ENCODE measurements around the gene SET. TPM values are rescaled to one million over a fixed set of nuclear protein-coding genes. Genes with fewer than 3 reads are reported as not detected.

The SET gene
- total RNA-seq, 1 experiment from 2014 or later, result 1,009 TPM

- ChIA-PET POLR2A (ENCODE audit: low non-redundant PET) (no interaction called here), CTCF (no interaction called here)
- H3K27me3 ChIP-seq (replicated peaks; ENCODE audit: insufficient read depth, low read depth, low read length, poor library complexity), result no peaks in the 10 kb centered on the region
- H3K36me3 ChIP-seq (ENCODE audit: insufficient read depth, low read length, poor library complexity, severe bottlenecking), result peaks cover 3% of the 10 kb centered on the region
- H3K27ac ChIP-seq (ENCODE audit: low read depth, low read length, poor library complexity, severe bottlenecking), result peak overlapping the region; percentile 76
- no TSS peak for BruUV-seq (replicated peaks)
- intact Hi-C loops (cut with micrococcal nuclease; ENCODE audit: unreplicated experiment), result loop anchor here (5.0 kb wide), 1 partner anchor 56 kb away; no protein-coding TSS in a partner anchor
- peak overlapping the region; percentile 82 for H3K4me3 ChIP-seq (ENCODE audit: low read depth, low read length, poor library complexity, severe bottlenecking)
- peak; percentile 73 for DNase-seq (ENCODE audit: low spot score)
- peaks cover 5% of the 10 kb centered on the region for H3K4me1 ChIP-seq (ENCODE audit: insufficient read depth, low read length, poor library complexity, severe bottlenecking)
- H3K9me3 ChIP-seq (ENCODE audit: low read depth, low read length, poor library complexity, severe bottlenecking), result no peaks in the 10 kb centered on the region
- TF ChIP-seq CTCF (conservative IDR thresholded peaks at IDR 0.05; ENCODE audit: low read depth, low read length) (no peak), EZH2 (IDR thresholded peaks at IDR 0.05; ENCODE audit: borderline replicate concordance, low read depth, low read length, poor library complexity, severe bottlenecking) (no peak)
Measured at GRCh38 chr9:128702949-128703615, 14.1 kb downstream of the SET start.

- intact Hi-C loops (cut with micrococcal nuclease; ENCODE audit: unreplicated experiment), result loop anchor here (5.0 kb wide), 1 partner anchor 56 kb away; no protein-coding TSS in a partner anchor
- CTCF ChIA-PET, result no interaction called here
- H3K27ac ChIP-seq (ENCODE audit: low read depth, low read length, poor library complexity, severe bottlenecking), result peak overlapping the region; percentile 76
Measured at GRCh38 chr9:128703616-128704355, 14.8 kb downstream of the SET start.

GRCh38 chr9:128704356-128704670, 15.3 kb downstream of the SET start:
- peaks cover 3% of the 10 kb centered on the region for H3K36me3 ChIP-seq (ENCODE audit: insufficient read depth, low read length, poor library complexity, severe bottlenecking)
- no TSS peak for BruUV-seq (replicated peaks)
- H3K9me3 ChIP-seq (ENCODE audit: low read depth, low read length, poor library complexity, severe bottlenecking), result no peaks in the 10 kb centered on the region
- H3K27ac ChIP-seq (ENCODE audit: low read depth, low read length, poor library complexity, severe bottlenecking), result no peak overlapping the region
- no peaks in the 10 kb centered on the region for H3K27me3 ChIP-seq (replicated peaks; ENCODE audit: insufficient read depth, low read depth, low read length, poor library complexity)
- no peak for DNase-seq (ENCODE audit: low spot score)
- CTCF ChIA-PET, result no interaction called here
- intact Hi-C loops (cut with micrococcal nuclease; ENCODE audit: unreplicated experiment), result loop anchor here (5.0 kb wide), 1 partner anchor 57 kb away; no protein-coding TSS in a partner anchor
- TF ChIP-seq EZH2 (IDR thresholded peaks at IDR 0.05; ENCODE audit: borderline replicate concordance, low read depth, low read length, poor library complexity, severe bottlenecking), result no peak
- no peak for TF ChIP-seq CTCF (conservative IDR thresholded peaks at IDR 0.05; ENCODE audit: low read depth, low read length)
- H3K4me1 ChIP-seq (ENCODE audit: insufficient read depth, low read length, poor library complexity, severe bottlenecking), result peaks cover 5% of the 10 kb centered on the region
- POLR2A ChIA-PET (ENCODE audit: low non-redundant PET), result no interaction called here
- no peak overlapping the region for H3K4me3 ChIP-seq (ENCODE audit: low read depth, low read length, poor library complexity, severe bottlenecking)

More at GRCh38 chr9:128703616-128704355, 14.8 kb downstream of the SET start:
- BruUV-seq (replicated peaks), result no TSS peak
- POLR2A ChIA-PET (ENCODE audit: low non-redundant PET), result no interaction called here
- H3K9me3 ChIP-seq (ENCODE audit: low read depth, low read length, poor library complexity, severe bottlenecking), result no peaks in the 10 kb centered on the region
- no peak for TF ChIP-seq EZH2 (IDR thresholded peaks at IDR 0.05; ENCODE audit: borderline replicate concordance, low read depth, low read length, poor library complexity, severe bottlenecking)
- TF ChIP-seq CTCF (conservative IDR thresholded peaks at IDR 0.05; ENCODE audit: low read depth, low read length), result no peak
- H3K36me3 ChIP-seq (ENCODE audit: insufficient read depth, low read length, poor library complexity, severe bottlenecking), result peaks cover 3% of the 10 kb centered on the region
- no peak for DNase-seq (ENCODE audit: low spot score)
- H3K4me1 ChIP-seq (ENCODE audit: insufficient read depth, low read length, poor library complexity, severe bottlenecking), result peaks cover 5% of the 10 kb centered on the region
- H3K27me3 ChIP-seq (replicated peaks; ENCODE audit: insufficient read depth, low read depth, low read length, poor library complexity), result no peaks in the 10 kb centered on the region
- peak overlapping the region; percentile 82 for H3K4me3 ChIP-seq (ENCODE audit: low read depth, low read length, poor library complexity, severe bottlenecking)

Data from A673 (cell line).